Adrenal gland (tissue), 12 donors: ENCODE data around the gene INPP5A. TPM values are rescaled to one million over a fixed set of nuclear protein-coding genes. Genes with fewer than 3 reads are reported as not detected.
A peak's percentile ranks its signal among the peaks of the same experiment; 100 is the strongest.

Source experiments
- DNase-seq, 7 donors: peaks; one replicate each; pipeline ENCODE4 v3.0.0-alpha.2; 2019 to 2020
- H3K27ac ChIP-seq, 5 donors: fragments of 200-600 bp; sonication (generic) in 4 of 5; 1 replicate in 3 of 5; 2 replicates in 2 of 5; pipeline versions ENCODE4 v1.5.1 to v1.8.0; 2016 to 2020; ENCODE audit warnings: mild to moderate bottlenecking in 1 of 5
- H3K27me3 ChIP-seq: fragments of 200-600 bp; 2 replicates; pipeline ENCODE4 v1.8.0; 2021
- H3K36me3 ChIP-seq, 2 donors: fragments of 200-600 bp; replicated peaks in 1 of 2; 1 replicate in 1 of 2; 2 replicates in 1 of 2; pipeline versions ENCODE4 v1.5.1 to v1.8.0; 2018 to 2022
- H3K4me1 ChIP-seq, 2 donors: fragments of 200-600 bp; replicated peaks in 1 of 2; 1 replicate in 1 of 2; 2 replicates in 1 of 2; pipeline versions ENCODE4 v1.5.1 to v1.8.0; 2018 to 2021
- H3K4me3 ChIP-seq, 4 donors: fragments of 200-600 bp; sonication (generic) in 3 of 4; one replicate each; pipeline ENCODE4 v1.5.1; 2016 to 2018
- H3K9me3 ChIP-seq, 3 donors: fragments of 200-600 bp; sonication (generic) in 1 of 3; replicated peaks in 1 of 3; 1 replicate in 2 of 3; 2 replicates in 1 of 3; pipeline versions ENCODE4 v1.5.1 to v1.8.0; 2016 to 2021
- CTCF ChIP-seq, 6 experiments: fragments of 450-650 bp in 4 of 6; fragments of 200-600 bp in 2 of 6; sonication (generic) in 1 of 6; IDR thresholded peaks; 1 replicate in 5 of 6; 2 replicates in 1 of 6; pipeline versions ENCODE4 v1.5.1 to v1.8.0; 2016 to 2021; ENCODE audit warnings: antibody characterized with exemption in 6 of 6, mild to moderate bottlenecking in 2 of 6, moderate library complexity in 1 of 6
- POLR2A ChIP-seq, 2 donors: fragments of 450-650 bp; IDR thresholded peaks; one replicate each; pipeline ENCODE4 v1.6.1; 2017; ENCODE audit warnings: antibody characterized with exemption in 2 of 2, mild to moderate bottlenecking in 2 of 2, moderate library complexity in 1 of 2
- WGBS, 4 donors: extraction: QIAGEN DNeasy Blood & Tissue Kit in 2 of 4; methylation state at CpG; one replicate each; pipeline versions ENCODE4 v1.1.5 to v1.1.7; 2013 to 2017; 5-methylcytosine and 5-hydroxymethylcytosine counted together
- intact Hi-C, 2 donors: fragments of 100-400 bp; cut with DNase I; formaldehyde crosslinking; loops; one replicate each; pipeline versions ENCODE4 v1.14.1 to v1.15.0; 2022 to 2023
- polyA plus RNA-seq, 3 donors: library from polyadenylated mRNA; stranded (reverse); fragments of 200-250 nt in 2 of 3; fragments of 350-450 nt in 1 of 3; fragmentation: Illumina TruSeq in 1 of 3; extraction: RNeasy Lipid Tissue Mini Kit (QIAGEN cat#74804) in 1 of 3; gene quantifications; one replicate each; pipeline ENCODE4 v1.2.3, GENCODE V29; 2013 to 2014
- total RNA-seq, 9 donors: library from RNA; depleted of rRNA in 4 of 9; stranded (reverse); fragments of >200 nt in 4 of 9; fragments of 120-200 nt in 1 of 9; fragmentation: NEBNext Ultra II Directional in 1 of 9; extraction: Animal tissue kit (Norgen Biotek cat#: 25700) in 1 of 9; gene quantifications; one replicate each; pipeline versions ENCODE4 v1.1.0 to v1.2.4, GENCODE V29; 2013 to 2023
- donor health status: healthy with polysubstance abuse.
- donor health status: Bipolar disorder and iron deficiency.
- donor health status: DM: yes; HTN: yes; CAD: no.
- donor health status: DM: no; HTN: no; CAD: no.
- donor health status: DM: no; HTN: no; CAD: no.
- donor health status: DM: yes; HTN: yes; CAD: no.

The INPP5A gene
- total and polyA plus RNA-seq, 12 donors, result 13.5 to 62.9 (median 37.5) TPM

DNA sequence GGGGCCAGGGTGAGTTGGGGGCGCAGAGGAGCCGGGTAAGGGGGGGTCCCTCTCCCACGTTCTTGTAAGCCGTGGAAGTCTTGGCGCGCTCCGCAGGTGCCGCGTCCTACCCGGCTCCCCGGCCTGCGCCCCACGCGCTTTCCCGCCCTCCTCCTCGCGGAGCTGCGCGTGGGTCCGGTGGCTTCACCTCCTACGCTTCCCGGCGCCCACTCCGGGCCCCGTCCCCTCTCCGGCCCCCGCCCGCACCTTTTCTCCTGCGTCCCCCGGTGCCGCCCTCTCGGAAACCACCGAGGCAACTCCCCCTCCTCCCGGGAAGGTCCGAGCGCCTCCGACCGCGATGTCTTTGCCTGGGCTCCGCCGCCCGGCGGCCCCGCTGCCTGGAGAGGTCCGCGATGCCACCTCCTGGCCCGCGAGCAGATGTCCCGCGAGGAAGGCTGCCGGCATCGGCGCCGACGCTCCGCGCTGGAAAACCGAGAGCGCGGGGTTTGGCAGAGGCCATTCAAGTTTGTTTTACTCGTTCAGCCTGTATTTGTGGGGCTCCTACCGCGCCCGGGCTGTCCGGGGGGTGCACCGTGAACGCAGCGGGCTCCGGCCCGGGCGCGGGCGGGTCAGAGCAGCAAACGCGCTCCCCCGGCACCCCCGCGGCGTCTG, 250.7 kb downstream of the INPP5A start:
- DNase-seq, result no peak
- Histone ChIP-seq H3K27me3 (peaks cover 56% of the 10 kb centered on the region), H3K4me3 (no peak overlapping the region), H3K36me3 (peaks cover 0 to 1% of the 10 kb centered on the region in 2 donors), H3K27ac (no peak overlapping the region), H3K4me1 (peaks cover 0 to 10% of the 10 kb centered on the region in 2 donors), H3K9me3 (no peaks in the 10 kb centered on the region)
- WGBS, 4 donors, result 1 to 2% (median 1%) methylated on average over 21 to 78 of the region's 79 CpGs
- intact Hi-C loops, result no loop called here
- TF ChIP-seq CTCF (IDR thresholded peaks at IDR 0.05) (peak in 1 of 6 experiments; percentile 5), POLR2A (IDR thresholded peaks at IDR 0.05) (no peak)

GRCh38 chr10:132788831-132789219, 251.2 kb downstream of the INPP5A start:
- H3K36me3 ChIP-seq, result no peaks in the 10 kb centered on the region
- no peaks in the 10 kb centered on the region for H3K9me3 ChIP-seq
- intact Hi-C loops, result no loop called here
- no peak overlapping the region for H3K4me3 ChIP-seq
- TF ChIP-seq POLR2A (IDR thresholded peaks at IDR 0.05), result no peak
- TF ChIP-seq CTCF (IDR thresholded peaks at IDR 0.05), result no peak
- no peak overlapping the region for H3K27ac ChIP-seq
- no peak for DNase-seq
- peaks cover 51% of the 10 kb centered on the region for H3K27me3 ChIP-seq
- peaks cover 0 to 10% of the 10 kb centered on the region in 2 donors for H3K4me1 ChIP-seq
- WGBS, 4 donors, result 0 to 6% (median 3%) methylated on average over 4 to 30 of the region's 30 CpGs

DNA sequence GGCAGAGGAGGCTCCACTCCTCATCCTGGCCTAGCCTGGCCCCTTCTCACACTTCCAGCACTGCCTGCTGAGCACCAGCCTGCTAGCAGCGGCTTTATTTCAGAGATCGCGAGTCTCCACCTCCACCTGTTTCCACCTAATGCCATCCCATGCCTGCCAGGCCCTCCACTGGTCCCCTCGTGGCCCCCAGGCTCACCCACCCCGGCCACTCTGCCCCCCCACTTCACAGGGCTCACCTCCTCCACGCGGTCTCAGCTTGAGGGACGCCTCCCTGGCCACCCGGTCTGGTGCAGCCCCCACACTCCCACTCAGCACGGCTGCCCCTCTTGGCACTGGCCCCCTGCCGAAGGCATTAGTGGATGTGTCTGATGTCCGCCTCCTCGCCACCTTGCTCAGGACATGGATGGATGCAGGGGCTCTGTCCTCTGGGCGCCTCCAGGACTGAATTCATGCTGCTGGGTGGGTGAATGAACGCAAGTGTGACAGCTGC, 252.1 kb downstream of the INPP5A start:
- no peak for DNase-seq
- 46 to 69% (median 62%) methylated on average over 5 to 15 of the region's 15 CpGs for WGBS, 4 donors
- Histone ChIP-seq H3K36me3 (no peaks in the 10 kb centered on the region), H3K4me3 (no peak overlapping the region), H3K27me3 (peaks cover 49% of the 10 kb centered on the region), H3K9me3 (no peaks in the 10 kb centered on the region), H3K4me1 (peaks cover 0 to 10% of the 10 kb centered on the region in 2 donors), H3K27ac (no peak overlapping the region)
- TF ChIP-seq POLR2A (IDR thresholded peaks at IDR 0.05) (no peak), CTCF (IDR thresholded peaks at IDR 0.05) (no peak)
- intact Hi-C loops, result no loop called here

GRCh38 chr10:132790470-132790869, 252.9 kb downstream of the INPP5A start:
- Histone ChIP-seq H3K27me3 (peaks cover 41% of the 10 kb centered on the region), H3K27ac (no peak overlapping the region), H3K4me1 (peaks cover 0 to 10% of the 10 kb centered on the region in 2 donors), H3K36me3 (no peaks in the 10 kb centered on the region), H3K9me3 (no peaks in the 10 kb centered on the region), H3K4me3 (no peak overlapping the region)
- no peak for TF ChIP-seq CTCF (IDR thresholded peaks at IDR 0.05)
- no peak for TF ChIP-seq POLR2A (IDR thresholded peaks at IDR 0.05)
- 47 to 71% (median 49%) methylated on average over 3 to 7 of the region's 7 CpGs; no CpG with 5 or more reads in 1 of the 4 donors for WGBS, 4 donors
- no peak for DNase-seq
- intact Hi-C loops, result no loop called here
